22Rv1 (cell line): Measurements from ENCODE around the gene EPC1.

Experiments
- ZFX ChIP-seq: fragments of 450-650 bp; IDR thresholded peaks from 2 replicates; pipeline ENCODE4 v1.6.1; 2017; ENCODE audit warnings: antibody characterized with exemption, borderline replicate concordance
- TF ChIP-seq, protein P1 (sequence below): fragments of 450-650 bp; IDR thresholded peaks from 2 replicates; pipeline ENCODE4 v1.5.1; 2017; ENCODE audit warnings: mild to moderate bottlenecking

DNA sequence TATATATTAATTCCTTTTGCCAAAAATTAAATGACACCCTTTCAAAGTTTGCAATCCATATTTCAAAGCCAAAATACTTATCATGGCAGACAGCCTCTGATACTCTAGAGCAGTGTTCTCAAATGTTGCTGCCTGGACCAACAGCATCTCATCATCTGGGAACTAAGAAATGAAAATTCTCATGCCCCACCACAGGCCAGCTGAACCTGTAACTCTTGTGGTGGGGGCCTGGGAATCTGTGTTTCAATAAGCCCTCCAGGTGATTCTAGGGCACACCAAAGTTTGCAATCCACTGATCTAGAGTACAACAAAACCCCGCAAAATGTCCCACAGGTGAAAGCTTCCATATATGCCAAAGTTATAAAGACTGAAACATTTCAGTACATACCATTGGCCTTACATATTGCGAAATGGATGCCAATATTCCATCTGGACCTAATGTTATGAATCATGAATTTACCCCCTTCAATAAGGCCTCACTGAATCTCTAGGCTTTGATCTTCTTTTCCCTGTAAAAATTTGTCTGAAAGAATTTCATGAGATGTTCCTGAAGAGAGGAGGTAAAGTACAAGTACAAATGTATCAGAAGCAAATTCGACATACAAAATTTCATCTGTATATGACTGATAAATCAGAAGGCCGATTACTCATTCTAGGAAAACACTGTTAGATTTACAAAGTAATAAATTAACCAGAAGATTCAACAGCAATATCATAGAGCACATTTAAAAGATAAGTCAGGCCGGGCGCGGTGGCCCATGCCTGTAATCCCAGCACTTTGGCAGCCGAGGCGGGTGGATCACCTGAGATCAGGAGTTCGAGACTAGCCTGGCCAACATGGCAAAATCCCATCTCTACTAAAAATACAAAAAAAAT, 25.3 kb upstream of the EPC1 start:
- TF ChIP-seq, protein P1, sequence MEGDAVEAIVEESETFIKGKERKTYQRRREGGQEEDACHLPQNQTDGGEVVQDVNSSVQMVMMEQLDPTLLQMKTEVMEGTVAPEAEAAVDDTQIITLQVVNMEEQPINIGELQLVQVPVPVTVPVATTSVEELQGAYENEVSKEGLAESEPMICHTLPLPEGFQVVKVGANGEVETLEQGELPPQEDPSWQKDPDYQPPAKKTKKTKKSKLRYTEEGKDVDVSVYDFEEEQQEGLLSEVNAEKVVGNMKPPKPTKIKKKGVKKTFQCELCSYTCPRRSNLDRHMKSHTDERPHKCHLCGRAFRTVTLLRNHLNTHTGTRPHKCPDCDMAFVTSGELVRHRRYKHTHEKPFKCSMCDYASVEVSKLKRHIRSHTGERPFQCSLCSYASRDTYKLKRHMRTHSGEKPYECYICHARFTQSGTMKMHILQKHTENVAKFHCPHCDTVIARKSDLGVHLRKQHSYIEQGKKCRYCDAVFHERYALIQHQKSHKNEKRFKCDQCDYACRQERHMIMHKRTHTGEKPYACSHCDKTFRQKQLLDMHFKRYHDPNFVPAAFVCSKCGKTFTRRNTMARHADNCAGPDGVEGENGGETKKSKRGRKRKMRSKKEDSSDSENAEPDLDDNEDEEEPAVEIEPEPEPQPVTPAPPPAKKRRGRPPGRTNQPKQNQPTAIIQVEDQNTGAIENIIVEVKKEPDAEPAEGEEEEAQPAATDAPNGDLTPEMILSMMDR = no peak
- TF ChIP-seq ZFX = no peak
